Parathyroid adenoma (tissue), 2 donors: ENCODE measurements around the gene RPRD1A.

ENCODE experiments used
- H2AFZ ChIP-seq: fragments of 300-600 bp; sonication (generic); one replicate; pipeline ENCODE4 v1.7.0; 2017; ENCODE audit warnings: antibody characterized with exemption, mild to moderate bottlenecking
- H3K27ac ChIP-seq: fragments of 300-600 bp; sonication (generic); one replicate; pipeline ENCODE4 v1.7.0; 2017
- H3K27me3 ChIP-seq: fragments of 300-600 bp; sonication (generic); one replicate; pipeline ENCODE4 v1.7.0; 2017; ENCODE audit warnings: low read length; ENCODE audit not compliant: control insufficient read depth, insufficient read depth
- H3K36me3 ChIP-seq: fragments of 300-600 bp; sonication (generic); one replicate; pipeline ENCODE4 v1.7.0; 2017; ENCODE audit warnings: low read length; ENCODE audit not compliant: control insufficient read depth, insufficient read depth
- H3K4me1 ChIP-seq: fragments of 300-600 bp; sonication (generic); one replicate; pipeline ENCODE4 v1.7.0; 2017; ENCODE audit warnings: control low read depth
- H3K4me2 ChIP-seq: fragments of 300-600 bp; sonication (generic); one replicate; pipeline ENCODE4 v1.7.0; 2017; ENCODE audit warnings: low read length
- H3K4me3 ChIP-seq: fragments of 300-600 bp; sonication (generic); one replicate; pipeline ENCODE4 v1.7.0; 2017; ENCODE audit warnings: low read depth, low read length
- H3K79me2 ChIP-seq: fragments of 300-600 bp; sonication (generic); one replicate; pipeline ENCODE4 v1.7.0; 2017; ENCODE audit warnings: control low read depth
- H3K9ac ChIP-seq: fragments of 300-600 bp; sonication (generic); one replicate; pipeline ENCODE4 v1.7.0; 2017; ENCODE audit warnings: mild to moderate bottlenecking
- H3K9me3 ChIP-seq: fragments of 300-600 bp; sonication (generic); one replicate; pipeline ENCODE4 v1.7.0; 2017; ENCODE audit warnings: low read length; ENCODE audit not compliant: control insufficient read depth
- TF ChIP-seq, protein P1 (sequence below): fragments of 300-600 bp; sonication (generic); IDR thresholded peaks from one replicate; pipeline ENCODE4 v1.7.0; 2017; ENCODE audit warnings: antibody characterized with exemption, mild to moderate bottlenecking
- donor health status: primary hyperparathyroidism.

RPRD1A gene

GRCh38 chr18:36023336-36023735, 44.0 kb downstream of the RPRD1A start:
- Histone ChIP-seq H2AFZ (no peak overlapping the region), H3K4me2 (no peak overlapping the region), H3K79me2 (no peaks in the 10 kb centered on the region), H3K4me1 (no peaks in the 10 kb centered on the region), H3K27me3 (no peaks in the 10 kb centered on the region), H3K9me3 (no peaks in the 10 kb centered on the region), H3K4me3 (no peak overlapping the region), H3K27ac (no peak overlapping the region), H3K9ac (no peak overlapping the region), H3K36me3 (no peaks in the 10 kb centered on the region)
- TF ChIP-seq, protein P1, sequence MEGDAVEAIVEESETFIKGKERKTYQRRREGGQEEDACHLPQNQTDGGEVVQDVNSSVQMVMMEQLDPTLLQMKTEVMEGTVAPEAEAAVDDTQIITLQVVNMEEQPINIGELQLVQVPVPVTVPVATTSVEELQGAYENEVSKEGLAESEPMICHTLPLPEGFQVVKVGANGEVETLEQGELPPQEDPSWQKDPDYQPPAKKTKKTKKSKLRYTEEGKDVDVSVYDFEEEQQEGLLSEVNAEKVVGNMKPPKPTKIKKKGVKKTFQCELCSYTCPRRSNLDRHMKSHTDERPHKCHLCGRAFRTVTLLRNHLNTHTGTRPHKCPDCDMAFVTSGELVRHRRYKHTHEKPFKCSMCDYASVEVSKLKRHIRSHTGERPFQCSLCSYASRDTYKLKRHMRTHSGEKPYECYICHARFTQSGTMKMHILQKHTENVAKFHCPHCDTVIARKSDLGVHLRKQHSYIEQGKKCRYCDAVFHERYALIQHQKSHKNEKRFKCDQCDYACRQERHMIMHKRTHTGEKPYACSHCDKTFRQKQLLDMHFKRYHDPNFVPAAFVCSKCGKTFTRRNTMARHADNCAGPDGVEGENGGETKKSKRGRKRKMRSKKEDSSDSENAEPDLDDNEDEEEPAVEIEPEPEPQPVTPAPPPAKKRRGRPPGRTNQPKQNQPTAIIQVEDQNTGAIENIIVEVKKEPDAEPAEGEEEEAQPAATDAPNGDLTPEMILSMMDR = no peak

GRCh38 chr18:36020174-36020711, 47.1 kb downstream of the RPRD1A start:
- no peak overlapping the region for H3K4me3 ChIP-seq
- no peaks in the 10 kb centered on the region for H3K4me1 ChIP-seq
- TF ChIP-seq, protein P1 = no peak
- no peak overlapping the region for H2AFZ ChIP-seq
- H3K36me3 ChIP-seq = no peaks in the 10 kb centered on the region
- H3K79me2 ChIP-seq = no peaks in the 10 kb centered on the region
- H3K27me3 ChIP-seq = no peaks in the 10 kb centered on the region
- H3K27ac ChIP-seq = no peak overlapping the region
- H3K9ac ChIP-seq = no peak overlapping the region
- H3K9me3 ChIP-seq = no peaks in the 10 kb centered on the region
- H3K4me2 ChIP-seq = no peak overlapping the region

GRCh38 chr18:36017232-36017631, 50.1 kb downstream of the RPRD1A start:
- Histone ChIP-seq H3K9me3 (no peaks in the 10 kb centered on the region), H3K36me3 (no peaks in the 10 kb centered on the region), H3K27ac (no peak overlapping the region), H3K4me3 (no peak overlapping the region), H3K27me3 (no peaks in the 10 kb centered on the region), H2AFZ (no peak overlapping the region), H3K4me2 (no peak overlapping the region), H3K4me1 (no peaks in the 10 kb centered on the region), H3K9ac (no peak overlapping the region), H3K79me2 (no peaks in the 10 kb centered on the region)
- TF ChIP-seq, protein P1 = no peak

DNA sequence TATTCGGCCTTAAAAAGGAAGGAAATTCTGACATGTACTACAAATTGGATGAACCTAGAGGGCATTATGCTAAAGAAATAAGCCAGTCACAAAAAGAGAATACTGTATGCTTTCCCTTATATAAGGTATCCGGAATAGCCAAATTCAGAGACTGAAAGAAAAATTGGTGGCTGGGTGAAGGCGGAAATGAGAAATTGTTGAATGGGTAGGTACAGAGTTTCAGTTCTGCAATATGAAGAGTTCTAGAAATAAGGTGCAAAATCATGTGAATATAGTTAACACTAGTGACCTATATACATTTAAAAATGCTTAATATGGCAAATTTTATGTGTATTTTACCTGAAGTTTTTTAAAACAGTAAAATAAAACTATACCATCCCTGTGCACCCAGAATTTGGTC, 51.7 kb downstream of the RPRD1A start:
- H3K27ac ChIP-seq = no peak overlapping the region
- no peak overlapping the region for H3K9ac ChIP-seq
- H3K4me3 ChIP-seq = no peak overlapping the region
- no peaks in the 10 kb centered on the region for H3K4me1 ChIP-seq
- H3K9me3 ChIP-seq = no peaks in the 10 kb centered on the region
- H3K27me3 ChIP-seq = no peaks in the 10 kb centered on the region
- H2AFZ ChIP-seq = no peak overlapping the region
- TF ChIP-seq, protein P1 = no peak
- no peaks in the 10 kb centered on the region for H3K79me2 ChIP-seq
- no peak overlapping the region for H3K4me2 ChIP-seq
- H3K36me3 ChIP-seq = no peaks in the 10 kb centered on the region

DNA sequence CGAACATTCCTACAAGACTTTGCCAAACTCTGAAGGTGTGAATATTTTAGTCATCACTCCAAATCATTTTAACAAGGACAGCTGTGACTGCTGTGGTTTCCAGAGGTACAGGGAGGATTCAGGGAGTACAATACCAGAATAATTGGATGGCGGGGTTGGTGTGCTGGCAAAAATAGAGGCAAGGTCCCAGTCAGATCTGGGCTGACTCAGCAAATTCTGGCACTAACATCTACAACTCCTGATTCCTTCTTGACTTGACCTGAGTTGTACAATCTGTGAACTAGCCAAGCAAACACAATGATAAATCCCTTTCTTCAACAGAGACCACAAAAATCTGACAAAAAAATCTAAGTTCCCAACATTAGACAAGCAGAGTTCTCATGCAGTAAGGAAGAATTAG, 54.5 kb downstream of the RPRD1A start:
- no peaks in the 10 kb centered on the region for H3K9me3 ChIP-seq
- H3K27me3 ChIP-seq = no peaks in the 10 kb centered on the region
- H3K27ac ChIP-seq = no peak overlapping the region
- no peak overlapping the region for H2AFZ ChIP-seq
- H3K9ac ChIP-seq = no peak overlapping the region
- no peak overlapping the region for H3K4me2 ChIP-seq
- H3K4me3 ChIP-seq = no peak overlapping the region
- no peaks in the 10 kb centered on the region for H3K36me3 ChIP-seq
- TF ChIP-seq, protein P1 = no peak
- H3K79me2 ChIP-seq = no peaks in the 10 kb centered on the region
- no peaks in the 10 kb centered on the region for H3K4me1 ChIP-seq
